Memory B cell (primary cell): ENCODE data around the gene RALBP1.

Experiments used
- ATAC-seq: fragments of 150-1000 bp; cut with Tn5 transposase; 2 replicates; pipeline ENCODE4 v1.10.0; 2021; ENCODE audit warnings: low read depth, mild to moderate bottlenecking, moderate library complexity
- DNase-seq, 2 donors: peaks; one replicate each; pipeline ENCODE4 v3.0.0; 2022; ENCODE audit warnings: low spot score in 2 of 2
- H3K27ac Mint-ChIP-seq: one replicate; pipeline ENCODE4 v1.8.0; 2022; ENCODE audit warnings: mild to moderate bottlenecking, moderate library complexity, mixed read lengths
- H3K27me3 Mint-ChIP-seq: one replicate; pipeline ENCODE4 v1.8.0; 2022; ENCODE audit warnings: mixed read lengths
- H3K36me3 Mint-ChIP-seq: one replicate; pipeline ENCODE4 v1.8.0; 2022; ENCODE audit warnings: mild to moderate bottlenecking, mixed read lengths
- H3K4me1 Mint-ChIP-seq: one replicate; pipeline ENCODE4 v1.8.0; 2022; ENCODE audit warnings: mixed read lengths
- H3K4me3 Mint-ChIP-seq: one replicate; pipeline ENCODE4 v1.8.0; 2022; ENCODE audit warnings: mild to moderate bottlenecking, moderate library complexity, mixed read lengths
- H3K9me3 Mint-ChIP-seq: one replicate; pipeline ENCODE4 v1.8.0; 2022; ENCODE audit warnings: mixed read lengths

RALBP1 gene

DNA sequence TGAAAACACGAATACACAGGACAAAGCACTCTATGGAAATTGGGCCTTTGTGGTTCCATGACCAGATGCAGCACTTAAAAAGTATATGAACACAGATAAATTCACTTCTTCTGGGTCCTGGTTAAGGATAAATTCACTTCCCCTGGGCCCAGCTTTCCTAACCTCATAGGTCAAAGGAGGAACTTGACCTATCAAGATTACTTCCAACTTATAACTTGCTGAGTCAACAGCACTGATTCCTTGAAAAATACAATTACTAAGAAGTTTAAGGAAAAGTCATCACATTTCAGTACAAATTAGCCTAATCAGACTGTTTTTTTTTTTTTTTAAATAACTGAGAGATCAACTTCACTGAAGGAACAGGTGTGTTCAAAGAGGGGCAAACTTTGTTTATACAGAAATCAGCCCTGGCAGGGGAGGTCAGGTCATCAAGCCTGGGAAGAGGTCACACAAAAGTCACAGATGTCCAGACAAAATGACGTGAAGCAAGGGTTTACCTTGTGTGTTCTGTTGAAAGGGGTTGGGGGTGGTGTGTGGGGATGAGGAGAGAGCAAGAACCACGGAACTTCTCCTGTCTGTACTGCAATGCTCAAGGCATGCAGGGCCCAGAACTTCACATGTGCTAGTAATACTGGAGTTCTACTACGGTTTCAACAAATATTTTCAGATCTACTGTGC lies 83.2 kb downstream of the RALBP1 start:
- no peak overlapping the region for H3K27ac Mint-ChIP-seq
- H3K4me1 Mint-ChIP-seq = peaks cover 2% of the 10 kb centered on the region
- peaks cover 44% of the 10 kb centered on the region for H3K36me3 Mint-ChIP-seq
- H3K27me3 Mint-ChIP-seq = no peaks in the 10 kb centered on the region
- no peak overlapping the region for H3K4me3 Mint-ChIP-seq
- ATAC-seq (no peak), DNase-seq (no peak)
- no peaks in the 10 kb centered on the region for H3K9me3 Mint-ChIP-seq

DNA sequence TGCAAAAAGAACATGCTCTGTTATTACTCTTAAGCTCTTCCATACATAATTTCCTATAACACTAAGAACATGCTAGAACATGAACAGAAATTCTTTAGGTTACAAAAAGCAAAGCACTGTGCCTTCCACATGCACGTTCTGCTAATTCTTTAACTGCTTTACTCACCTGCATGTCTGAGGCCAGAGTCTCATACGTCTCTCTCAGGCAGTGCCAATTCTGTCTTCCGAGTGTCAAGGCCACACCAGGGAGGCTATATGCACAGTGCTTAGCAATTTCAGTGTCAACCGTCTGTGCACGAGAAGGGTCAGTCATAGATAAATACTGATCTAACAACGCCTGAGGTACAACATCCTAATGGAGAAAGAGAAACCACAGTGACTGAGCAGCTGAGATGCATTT lies 83.9 kb downstream of the RALBP1 start:
- no peak for ATAC-seq
- Mint-ChIP-seq H3K27me3 (no peaks in the 10 kb centered on the region), H3K9me3 (no peaks in the 10 kb centered on the region), H3K4me3 (no peak overlapping the region), H3K4me1 (peaks cover 2% of the 10 kb centered on the region), H3K36me3 (peaks cover 41% of the 10 kb centered on the region), H3K27ac (no peak overlapping the region)
- no peak for DNase-seq

GRCh38 chr18:9561759-9562158 lies 86.4 kb downstream of the RALBP1 start:
- H3K27me3 Mint-ChIP-seq = no peaks in the 10 kb centered on the region
- H3K36me3 Mint-ChIP-seq = peaks cover 31% of the 10 kb centered on the region
- peaks cover 2% of the 10 kb centered on the region for H3K4me1 Mint-ChIP-seq
- H3K4me3 Mint-ChIP-seq = no peak overlapping the region
- H3K9me3 Mint-ChIP-seq = no peaks in the 10 kb centered on the region
- ATAC-seq = no peak
- H3K27ac Mint-ChIP-seq = peak overlapping the region; percentile 75
- no peak for DNase-seq

GRCh38 chr18:9562584-9562983 lies 87.3 kb downstream of the RALBP1 start:
- Mint-ChIP-seq H3K4me1 (peaks cover 2% of the 10 kb centered on the region), H3K27ac (no peak overlapping the region), H3K9me3 (no peaks in the 10 kb centered on the region), H3K36me3 (peaks cover 30% of the 10 kb centered on the region), H3K4me3 (no peak overlapping the region), H3K27me3 (no peaks in the 10 kb centered on the region)
- DNase-seq (no peak), ATAC-seq (no peak)

- DNase-seq (no peak), ATAC-seq (no peak)
- Mint-ChIP-seq H3K36me3 (peaks cover 28% of the 10 kb centered on the region), H3K4me3 (no peak overlapping the region), H3K4me1 (peaks cover 2% of the 10 kb centered on the region), H3K27me3 (no peaks in the 10 kb centered on the region), H3K9me3 (no peaks in the 10 kb centered on the region), H3K27ac (no peak overlapping the region)
Observed at GRCh38 chr18:9563331-9563730, 88.0 kb downstream of the RALBP1 start.

DNA sequence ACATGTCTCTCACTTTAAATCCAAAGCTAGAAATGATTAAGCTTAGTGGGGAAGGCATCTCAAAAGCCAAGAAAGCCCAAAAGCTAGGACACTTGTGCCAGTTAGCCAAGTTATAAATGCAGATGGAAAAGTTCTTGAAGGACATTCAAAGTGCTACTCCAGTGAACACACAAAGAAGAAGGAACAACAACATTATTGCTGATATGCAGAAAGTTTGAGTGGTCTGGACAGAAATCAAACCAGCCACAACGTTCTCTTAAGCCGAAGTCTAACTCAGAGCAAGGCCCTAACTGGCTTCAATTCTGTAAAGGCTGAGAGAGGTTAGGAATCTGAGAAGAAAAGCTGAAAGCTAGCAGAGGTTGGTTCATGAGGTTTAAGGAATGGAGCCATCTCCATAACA lies 90.1 kb downstream of the RALBP1 start:
- H3K4me3 Mint-ChIP-seq = no peak overlapping the region
- no peak for DNase-seq
- no peak for ATAC-seq
- H3K9me3 Mint-ChIP-seq = no peaks in the 10 kb centered on the region
- no peaks in the 10 kb centered on the region for H3K27me3 Mint-ChIP-seq
- peaks cover 2% of the 10 kb centered on the region for H3K4me1 Mint-ChIP-seq
- peaks cover 23% of the 10 kb centered on the region for H3K36me3 Mint-ChIP-seq
- H3K27ac Mint-ChIP-seq = no peak overlapping the region

- Mint-ChIP-seq H3K4me1 (no peaks in the 10 kb centered on the region), H3K36me3 (peaks cover 21% of the 10 kb centered on the region), H3K9me3 (no peaks in the 10 kb centered on the region), H3K27me3 (no peaks in the 10 kb centered on the region), H3K27ac (no peak overlapping the region), H3K4me3 (no peak overlapping the region)
- DNase-seq = no peak
- no peak for ATAC-seq
Observed at GRCh38 chr18:9568186-9568585, 92.9 kb downstream of the RALBP1 start.

GRCh38 chr18:9569178-9569577 lies 93.9 kb downstream of the RALBP1 start:
- no peaks in the 10 kb centered on the region for H3K27me3 Mint-ChIP-seq
- H3K36me3 Mint-ChIP-seq = peaks cover 19% of the 10 kb centered on the region
- H3K27ac Mint-ChIP-seq = no peak overlapping the region

DNA sequence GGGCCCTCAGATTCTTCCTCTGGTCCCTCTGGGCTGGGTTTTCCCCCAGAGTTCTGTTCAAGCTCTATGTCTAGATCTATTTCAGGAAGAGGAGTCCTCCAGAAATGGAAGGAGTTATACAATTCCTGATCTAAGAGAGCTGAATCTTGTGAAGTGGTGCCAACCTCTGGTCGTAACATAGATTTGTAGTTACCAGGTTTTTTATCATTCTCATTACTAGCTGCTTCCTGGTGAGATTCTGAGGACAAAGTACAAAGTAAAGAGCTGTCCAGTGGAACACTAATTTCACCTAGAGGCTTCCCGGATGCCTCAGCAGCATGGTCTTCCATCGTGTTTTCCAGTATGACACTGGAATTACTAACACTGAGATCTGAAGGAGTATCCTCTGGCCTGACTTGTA lies 94.9 kb downstream of the RALBP1 start:
- H3K4me3 Mint-ChIP-seq = no peak overlapping the region
- H3K36me3 Mint-ChIP-seq = peaks cover 20% of the 10 kb centered on the region
- no peaks in the 10 kb centered on the region for H3K9me3 Mint-ChIP-seq
- H3K4me1 Mint-ChIP-seq = no peaks in the 10 kb centered on the region
- DNase-seq (no peak), ATAC-seq (no peak)
- H3K27ac Mint-ChIP-seq = no peak overlapping the region
- H3K27me3 Mint-ChIP-seq = no peaks in the 10 kb centered on the region

More at GRCh38 chr18:9569178-9569577, 93.9 kb downstream of the RALBP1 start:
- DNase-seq = no peak
- Mint-ChIP-seq H3K4me1 (no peaks in the 10 kb centered on the region), H3K4me3 (no peak overlapping the region), H3K9me3 (no peaks in the 10 kb centered on the region)
- ATAC-seq = no peak

- H3K9me3 Mint-ChIP-seq = no peaks in the 10 kb centered on the region
- no peaks in the 10 kb centered on the region for H3K27me3 Mint-ChIP-seq
- H3K4me1 Mint-ChIP-seq = no peaks in the 10 kb centered on the region
- no peak for ATAC-seq
- no peak for DNase-seq
- no peak overlapping the region for H3K27ac Mint-ChIP-seq
- H3K4me3 Mint-ChIP-seq = no peak overlapping the region
- H3K36me3 Mint-ChIP-seq = peaks cover 23% of the 10 kb centered on the region
Observed at GRCh38 chr18:9571546-9571945, 96.2 kb downstream of the RALBP1 start.

- H3K27ac Mint-ChIP-seq = no peak overlapping the region
- no peaks in the 10 kb centered on the region for H3K4me1 Mint-ChIP-seq
- H3K36me3 Mint-ChIP-seq = peaks cover 23% of the 10 kb centered on the region
- H3K4me3 Mint-ChIP-seq = no peak overlapping the region
- no peaks in the 10 kb centered on the region for H3K9me3 Mint-ChIP-seq
- H3K27me3 Mint-ChIP-seq = no peaks in the 10 kb centered on the region
- ATAC-seq = no peak
- DNase-seq = no peak
Observed at GRCh38 chr18:9574473-9575115, 99.3 kb downstream of the RALBP1 start.

DNA sequence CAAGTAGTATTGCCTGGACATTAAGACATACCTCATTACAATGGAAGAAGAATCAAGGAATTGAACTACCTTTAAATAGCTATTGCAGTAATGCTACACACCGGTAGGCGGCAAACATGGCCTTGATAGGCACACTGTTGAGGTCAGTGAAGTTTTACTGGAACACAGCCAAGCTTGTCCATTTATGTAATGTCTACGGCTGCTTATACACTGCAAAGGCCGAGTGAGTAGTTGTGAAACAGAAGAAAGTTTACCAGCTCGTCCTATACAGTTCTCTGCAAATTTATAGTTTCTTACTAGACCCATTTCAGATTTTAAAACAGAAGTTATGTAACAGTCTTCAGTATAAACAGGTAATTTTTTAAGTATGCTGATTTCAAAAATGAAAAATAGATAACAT lies 100.2 kb downstream of the RALBP1 start:
- DNase-seq = peak in 1 of 2 donors; percentile 32
- Mint-ChIP-seq H3K36me3 (peaks cover 20% of the 10 kb centered on the region), H3K27me3 (no peaks in the 10 kb centered on the region), H3K4me1 (no peaks in the 10 kb centered on the region), H3K9me3 (no peaks in the 10 kb centered on the region), H3K4me3 (no peak overlapping the region), H3K27ac (peak overlapping the region; percentile 14)
- ATAC-seq = peak; percentile 54

- no peak overlapping the region for H3K4me3 Mint-ChIP-seq
- H3K36me3 Mint-ChIP-seq = peaks cover 26% of the 10 kb centered on the region
- no peak for ATAC-seq
Observed at GRCh38 chr18:9577361-9577760, 102.0 kb downstream of the RALBP1 start.

DNA sequence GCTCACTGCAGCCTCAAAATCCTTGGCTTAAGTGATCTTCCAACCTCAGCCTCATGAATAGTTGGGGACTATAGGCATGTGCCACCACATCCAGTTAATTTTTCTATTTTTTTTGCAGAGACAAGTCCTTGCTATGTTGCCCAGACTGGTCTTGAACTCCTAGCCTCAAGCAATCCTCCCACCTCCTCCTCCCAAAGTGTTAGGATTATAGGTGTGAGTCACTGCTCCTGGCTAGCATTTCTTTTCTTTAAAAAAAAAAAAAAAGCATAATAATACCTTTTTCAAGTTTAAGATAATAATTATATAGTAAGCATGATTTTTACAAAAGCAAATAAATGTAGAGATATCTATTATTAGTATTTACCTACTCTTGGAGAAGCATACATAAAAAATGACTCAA lies 103.0 kb downstream of the RALBP1 start:
- no peak overlapping the region for H3K27ac Mint-ChIP-seq
- no peak for ATAC-seq
- H3K4me3 Mint-ChIP-seq = no peak overlapping the region
- H3K36me3 Mint-ChIP-seq = peaks cover 33% of the 10 kb centered on the region
- no peaks in the 10 kb centered on the region for H3K27me3 Mint-ChIP-seq
- no peaks in the 10 kb centered on the region for H3K4me1 Mint-ChIP-seq
- DNase-seq = no peak
- H3K9me3 Mint-ChIP-seq = peaks cover 4% of the 10 kb centered on the region

More at GRCh38 chr18:9577361-9577760, 102.0 kb downstream of the RALBP1 start:
- H3K27me3 Mint-ChIP-seq = no peaks in the 10 kb centered on the region
- peaks cover 2% of the 10 kb centered on the region for H3K9me3 Mint-ChIP-seq
- DNase-seq = no peak
- no peaks in the 10 kb centered on the region for H3K4me1 Mint-ChIP-seq
- H3K27ac Mint-ChIP-seq = no peak overlapping the region

DNA sequence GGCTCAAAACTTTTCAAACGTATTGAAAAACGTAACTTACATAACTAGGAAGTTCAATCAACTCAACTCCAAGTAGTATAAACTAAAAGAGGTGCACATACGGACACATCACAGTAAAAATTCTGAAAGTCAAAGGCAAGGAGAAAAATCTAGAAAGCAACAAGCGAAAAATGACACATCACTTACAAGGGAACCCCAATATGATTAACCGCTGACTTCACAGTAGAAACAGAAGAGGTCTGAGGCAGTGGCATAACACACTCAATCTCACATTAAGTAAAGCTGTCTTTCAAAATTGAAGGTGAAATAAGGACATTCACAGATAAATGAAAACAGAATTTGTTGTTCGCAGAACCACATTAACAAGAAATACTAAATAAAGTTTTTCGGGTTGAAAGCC lies 106.4 kb downstream of the RALBP1 start:
- Mint-ChIP-seq H3K4me3 (no peak overlapping the region), H3K36me3 (peaks cover 40% of the 10 kb centered on the region), H3K27me3 (no peaks in the 10 kb centered on the region), H3K4me1 (no peaks in the 10 kb centered on the region), H3K27ac (no peak overlapping the region), H3K9me3 (peaks cover 4% of the 10 kb centered on the region)
- DNase-seq (no peak), ATAC-seq (no peak)
